ENCODE measurements around the gene ANKRD16. TPM values are rescaled to one million over a fixed set of nuclear protein-coding genes. Genes with fewer than 3 reads are reported as not detected.

Gene ANKRD16
- total and polyA plus RNA-seq, 2 of the 13 experiments (the other 11 are each of a cell fraction or from before 2014, with no cell fraction given), result 8.0 to 11.4 TPM

- TF ChIP-seq AFF4 (CRISPR knock-in tag; IDR thresholded peaks at IDR 0.05) (0 out of 2 replicates have a peak, but pooled peaks have one; percentile 79), TRIM22 (IDR thresholded peaks at IDR 0.05) (no peak), MTF2 (CRISPR knock-in tag; IDR thresholded peaks at IDR 0.05; ENCODE audit: borderline replicate concordance) (peak; percentile 72; the same call in 1 of the 2 replicates), CHD4 (IDR thresholded peaks at IDR 0.05; ENCODE audit: borderline replicate concordance, low read length) (no peak), U2AF1 (optimal IDR thresholded peaks at IDR 0.05; ENCODE audit: low read depth, low read length) (no peak), CHD2 (IDR thresholded peaks at IDR 0.05; ENCODE audit: low read depth, low read length) (peak; percentile 98), PHF8 (CRISPR knock-in tag; IDR thresholded peaks at IDR 0.05) (peak; percentile 90), ZNF879 (CRISPR knock-in tag; IDR thresholded peaks at IDR 0.05) (peak; percentile 86), HOXD1 (CRISPR knock-in tag; IDR thresholded peaks at IDR 0.05) (peak; percentile 96), ZNF20 (CRISPR knock-in tag; IDR thresholded peaks at IDR 0.05) (no peak), NR2F1 (CRISPR knock-in tag; IDR thresholded peaks at IDR 0.05) (peak in 1 of 2 experiments; percentile 71; a peak in 2 of 4 replicates), MLXIP (CRISPR knock-in tag; IDR thresholded peaks at IDR 0.05; ENCODE audit: borderline replicate concordance) (peak; percentile 97), ZNF10 (CRISPR knock-in tag; IDR thresholded peaks at IDR 0.05; ENCODE audit: borderline replicate concordance, low read depth) (no peak), FOXP1 (IDR thresholded peaks at IDR 0.05) (no peak), FOXP1 (CRISPR knock-in tag; IDR thresholded peaks at IDR 0.05) (no peak; the same call in 1 of the 2 replicates), AGO1 (IDR thresholded peaks at IDR 0.05; ENCODE audit: low read depth, low read length, poor library complexity, severe bottlenecking) (no peak), ZNF556 (CRISPR knock-in tag; IDR thresholded peaks at IDR 0.05; ENCODE audit: borderline replicate concordance) (0 out of 2 replicates have a peak, but pooled peaks have one; percentile 36), TCF7L2 (IDR thresholded peaks at IDR 0.05; ENCODE audit: low read depth, low read length) (no peak), ZBTB38 (CRISPR knock-in tag; IDR thresholded peaks at IDR 0.05) (peak; percentile 90), YY1 (IDR thresholded peaks at IDR 0.05; ENCODE audit: insufficient read depth, insufficient replicate concordance, low read depth, low read length) (peak; percentile 93), ZFAT (CRISPR knock-in tag; conservative IDR thresholded peaks at IDR 0.05) (peak; percentile 54)
These were observed 76.2 kb downstream of the ANKRD16 start, which contains the start of gene GDI2 (continued) for GRCh38 chr10:5813341-5814109.
